ENCODE data around the gene CYS1.

GRCh38 chr2:10120877-10121574, 40.8 kb upstream of the CYS1 start:
- TF ChIP-seq, protein P1, sequence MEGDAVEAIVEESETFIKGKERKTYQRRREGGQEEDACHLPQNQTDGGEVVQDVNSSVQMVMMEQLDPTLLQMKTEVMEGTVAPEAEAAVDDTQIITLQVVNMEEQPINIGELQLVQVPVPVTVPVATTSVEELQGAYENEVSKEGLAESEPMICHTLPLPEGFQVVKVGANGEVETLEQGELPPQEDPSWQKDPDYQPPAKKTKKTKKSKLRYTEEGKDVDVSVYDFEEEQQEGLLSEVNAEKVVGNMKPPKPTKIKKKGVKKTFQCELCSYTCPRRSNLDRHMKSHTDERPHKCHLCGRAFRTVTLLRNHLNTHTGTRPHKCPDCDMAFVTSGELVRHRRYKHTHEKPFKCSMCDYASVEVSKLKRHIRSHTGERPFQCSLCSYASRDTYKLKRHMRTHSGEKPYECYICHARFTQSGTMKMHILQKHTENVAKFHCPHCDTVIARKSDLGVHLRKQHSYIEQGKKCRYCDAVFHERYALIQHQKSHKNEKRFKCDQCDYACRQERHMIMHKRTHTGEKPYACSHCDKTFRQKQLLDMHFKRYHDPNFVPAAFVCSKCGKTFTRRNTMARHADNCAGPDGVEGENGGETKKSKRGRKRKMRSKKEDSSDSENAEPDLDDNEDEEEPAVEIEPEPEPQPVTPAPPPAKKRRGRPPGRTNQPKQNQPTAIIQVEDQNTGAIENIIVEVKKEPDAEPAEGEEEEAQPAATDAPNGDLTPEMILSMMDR (optimal IDR thresholded peaks at IDR 0.05 in 1 of 3, IDR thresholded peaks at IDR 0.05 in 1 of 3, conservative IDR thresholded peaks at IDR 0.05 in 1 of 3; ENCODE audit: extremely low read depth in 1 of 3, insufficient read depth in 2 of 3, low read length in 3 of 3): no peak
- no peak for TF ChIP-seq EZH2 (IDR thresholded peaks at IDR 0.05; ENCODE audit: low read length)
